H1 (cell line): ENCODE results near the gene NODAL. TPM values are rescaled to one million over a fixed set of nuclear protein-coding genes. Genes with fewer than 3 reads are reported as not detected.

Experiments used
- CTCF ChIA-PET: fragments of 300-600 bp; sonication (Branson Sonifier 250); formaldehyde crosslinking; loops from one replicate; lab custom pipeline; 2021; ENCODE audit not compliant: partially characterized antibody; lab: Charles Lee
- POLR2A ChIA-PET: fragments of 300-600 bp; sonication (Branson Sonifier 250); formaldehyde crosslinking; loops from one replicate; lab custom pipeline; 2021; ENCODE audit warnings: inconsistent platforms; ENCODE audit not compliant: partially characterized antibody; lab: Charles Lee
- DNase-seq, 2 experiments: peaks; one replicate each; pipeline versions ENCODE4 v3.0.0 to v3.0.0-alpha.2; 2010 to 2022; ENCODE audit warnings: low spot score in 2 of 2, low read depth in 1 of 2, mixed read lengths in 1 of 2
- FAIRE-seq: peaks from 2 replicates; lab custom pipeline; 2011; peaks lifted over from hg19 to GRCh38; lab: Jason Lieb, UNC
- H2AFZ ChIP-seq: 2 replicates; pipeline ENCODE4 v1.8.1; 2012; ENCODE audit warnings: low read length, inconsistent platforms
- H2AK5ac ChIP-seq: 2 replicates; pipeline ENCODE4 v1.6.1; 2013; ENCODE audit warnings: low read depth, low read length
- H2BK120ac ChIP-seq: replicated peaks from 2 replicates; pipeline ENCODE3; 2013; ENCODE audit warnings: low read depth, low read length, inconsistent platforms
- H2BK12ac ChIP-seq: 2 replicates; pipeline ENCODE4 v1.6.1; 2013; ENCODE audit warnings: low read depth, low read length
- H2BK15ac ChIP-seq: 2 replicates; pipeline ENCODE4 v1.6.1; 2013; ENCODE audit warnings: low read length
- H2BK20ac ChIP-seq: 2 replicates; pipeline ENCODE4 v1.6.1; 2013; ENCODE audit warnings: low read length
- H2BK5ac ChIP-seq: 2 replicates; pipeline ENCODE4 v1.6.1; 2013; ENCODE audit warnings: low read depth, low read length
- H3K14ac ChIP-seq: 2 replicates; pipeline ENCODE4 v1.6.1; 2013; ENCODE audit warnings: inconsistent platforms; ENCODE audit not compliant: insufficient read length
- H3K18ac ChIP-seq: 2 replicates; pipeline ENCODE4 v1.6.1; 2013; ENCODE audit warnings: low read length; ENCODE audit errors: extremely low read depth
- H3K23ac ChIP-seq: 2 replicates; pipeline ENCODE4 v1.6.1; 2013; ENCODE audit warnings: inconsistent platforms; ENCODE audit not compliant: insufficient read length
- H3K23me2 ChIP-seq: 2 replicates; pipeline ENCODE4 v1.6.1; 2013; ENCODE audit warnings: low read depth, low read length
- H3K27ac ChIP-seq: 2 replicates; pipeline ENCODE4 v1.6.1; 2011; ENCODE audit warnings: low read depth, low read length, inconsistent platforms
- H3K27me3 ChIP-seq, 4 experiments: replicated peaks in 1 of 4; 1 replicate in 1 of 4; 2 replicates in 3 of 4; pipeline versions ENCODE4 v1.6.1 to v1.8.1; 2011 to 2013; ENCODE audit warnings: low read length in 3 of 4, mild to moderate bottlenecking in 3 of 4, inconsistent platforms in 2 of 4, mixed read lengths in 2 of 4, moderate library complexity in 1 of 4; ENCODE audit not compliant: control insufficient read depth in 3 of 4, insufficient read depth in 3 of 4; ENCODE audit errors: extremely low read depth in 1 of 4
- H3K36me3 ChIP-seq, 4 experiments: 2 replicates each; pipeline versions ENCODE4 v1.6.1 to v1.8.1; 2011 to 2013; ENCODE audit warnings: mild to moderate bottlenecking in 4 of 4, low read length in 3 of 4, moderate library complexity in 2 of 4, control low read depth in 1 of 4, inconsistent platforms in 1 of 4; ENCODE audit not compliant: insufficient read depth in 4 of 4, control insufficient read depth in 2 of 4
- H3K4ac ChIP-seq: replicated peaks from 2 replicates; pipeline ENCODE3; 2013; ENCODE audit warnings: low read length, low read depth, mixed read lengths, inconsistent platforms; ENCODE audit not compliant: insufficient read length
- H3K4me1 ChIP-seq, 4 experiments: replicated peaks in 1 of 4; 1 replicate in 1 of 4; 2 replicates in 3 of 4; pipeline versions ENCODE4 v1.6.1 to v1.8.1; 2011 to 2013; ENCODE audit warnings: low read length in 3 of 4, inconsistent platforms in 2 of 4, mixed read lengths in 1 of 4; ENCODE audit not compliant: insufficient read depth in 4 of 4, control insufficient read depth in 3 of 4
- H3K4me2 ChIP-seq, 2 experiments: 2 replicates each; pipeline versions ENCODE4 v1.6.1 to v1.8.1; 2011 to 2013; ENCODE audit warnings: low read depth in 2 of 2, low read length in 2 of 2, control low read depth in 1 of 2, inconsistent platforms in 1 of 2, mild to moderate bottlenecking in 1 of 2; ENCODE audit not compliant: insufficient read depth in 1 of 2
- H3K4me3 ChIP-seq, 4 experiments: fragments of 200-600, 300-600 bp in 1 of 4; sonication (generic), shearing (Covaris generic), sonication (Bioruptor Twin) in 1 of 4; 2 replicates each; pipeline versions ENCODE4 v1.5.1 to v1.8.1; 2011 to 2016; ENCODE audit warnings: low read length in 4 of 4, low read depth in 3 of 4, control low read depth in 2 of 4, inconsistent platforms in 2 of 4, mild to moderate bottlenecking in 2 of 4, mixed read lengths in 1 of 4, moderate library complexity in 1 of 4; ENCODE audit not compliant: insufficient read depth in 2 of 4; ENCODE audit errors: extremely low read depth in 1 of 4
- H3K56ac ChIP-seq: replicated peaks from 2 replicates; pipeline ENCODE3; 2013; ENCODE audit warnings: low read depth, mild to moderate bottlenecking, mixed read lengths, low read length, inconsistent platforms; ENCODE audit not compliant: insufficient read length
- H3K79me1 ChIP-seq: 2 replicates; pipeline ENCODE4 v1.6.1; 2013; ENCODE audit warnings: low read depth, low read length, control low read depth
- H3K79me2 ChIP-seq, 2 experiments: 2 replicates each; pipeline versions ENCODE4 v1.6.1 to v1.8.1; 2012 to 2013; ENCODE audit warnings: low read length in 2 of 2, mild to moderate bottlenecking in 2 of 2, inconsistent platforms in 1 of 2; ENCODE audit not compliant: insufficient read depth in 2 of 2, control insufficient read depth in 1 of 2
- H3K9ac ChIP-seq, 4 experiments: replicated peaks in 1 of 4; 1 replicate in 1 of 4; 2 replicates in 3 of 4; pipeline versions ENCODE4 v1.6.1 to v1.8.1; 2011 to 2013; ENCODE audit warnings: low read depth in 3 of 4, low read length in 3 of 4, control low read depth in 2 of 4, mild to moderate bottlenecking in 2 of 4, moderate library complexity in 2 of 4, inconsistent platforms in 1 of 4; ENCODE audit errors: extremely low read depth in 1 of 4
- H3K9me3 ChIP-seq, 2 experiments: 2 replicates each; pipeline versions ENCODE4 v1.6.1 to v1.8.1; 2012 to 2013; ENCODE audit warnings: mild to moderate bottlenecking in 2 of 2, moderate library complexity in 2 of 2, control low read depth in 1 of 2, inconsistent platforms in 1 of 2, low read depth in 1 of 2, low read length in 1 of 2, mixed read lengths in 1 of 2; ENCODE audit not compliant: insufficient read depth in 2 of 2
- H4K20me1 ChIP-seq, 2 experiments: replicated peaks in 1 of 2; 2 replicates each; pipeline versions ENCODE3 to v1.8.1; 2011 to 2013; ENCODE audit warnings: inconsistent platforms in 2 of 2, low read length in 2 of 2, mild to moderate bottlenecking in 1 of 2; ENCODE audit not compliant: insufficient read depth in 2 of 2, control insufficient read depth in 1 of 2
- H4K5ac ChIP-seq: 2 replicates; pipeline ENCODE4 v1.6.1; 2013; ENCODE audit warnings: low read length, low read depth, mixed read lengths, inconsistent platforms; ENCODE audit not compliant: insufficient read length
- H4K8ac ChIP-seq: 2 replicates; pipeline ENCODE4 v1.8.0; 2013; ENCODE audit warnings: mild to moderate bottlenecking, moderate library complexity, low read length, inconsistent platforms; ENCODE audit not compliant: insufficient read depth; ENCODE audit errors: extremely low read depth
- H4K91ac ChIP-seq: replicated peaks from 2 replicates; pipeline ENCODE3; 2013; ENCODE audit warnings: low read length, mixed read lengths, inconsistent platforms; ENCODE audit not compliant: insufficient read length
- CBX5 ChIP-seq: fragments of 300-800, 300-1000 bp; sonication (generic); IDR thresholded peaks from 2 replicates; pipeline ENCODE4 v1.7.1; 2016; ENCODE audit warnings: antibody characterized with exemption, low read length, low read depth
- TCF12 ChIP-seq: IDR thresholded peaks from 2 replicates; pipeline ENCODE4 v1.6.1; 2011; ENCODE audit warnings: low read depth, mild to moderate bottlenecking, low read length
- WGBS, 2 experiments: shearing (Covaris generic) in 1 of 2; methylation state at CpG; one replicate each; pipeline versions ENCODE4 v1.1.6 to v1.1.7; 2013 to 2015; ENCODE audit warnings: low lambda C conversion rate in 2 of 2, mixed read lengths in 2 of 2, inconsistent platforms in 1 of 2, low coverage in 1 of 2, missing lambda C conversion rate in 1 of 2; ENCODE audit not compliant: insufficient replicate concordance in 2 of 2, insufficient coverage in 1 of 2, insufficient read length in 1 of 2; ENCODE audit errors: extremely low coverage in 1 of 2, missing lambda C conversion rate in 1 of 2; 5-methylcytosine and 5-hydroxymethylcytosine counted together
- polyA plus RNA-seq, 7 experiments: library from polyadenylated mRNA; depleted of rRNA in 3 of 7; stranded (reverse) in 5 of 7; unstranded in 2 of 7; fragments of >200 nt in 5 of 7; fragments of 200-250 nt in 2 of 7; gene quantifications; 1 replicate in 5 of 7; 2 replicates in 1 of 7; 4 replicates in 1 of 7; pipeline versions ENCODE4 v1.2.1 to v1.2.3, GENCODE V29; 2011 to 2013; ENCODE audit warnings: missing spikeins in 2 of 7, mixed read lengths in 2 of 7
- total RNA-seq: library from RNA; stranded (reverse); fragmentation: NEBNext Ultra II Directional; extraction: Animal tissue kit (Norgen Biotek cat#: 25700); gene quantifications from 2 replicates; pipeline ENCODE4 v1.2.1, GENCODE V29; 2021

NODAL gene
- total and polyA plus RNA-seq, 2 of the 8 experiments (the other 6 are each of a cell fraction or from before 2014, with no cell fraction given) = 2.0 to 7.3 TPM

GRCh38 chr10:70409772-70410171 lies 31.7 kb downstream of the NODAL start:
- H3K9me3 ChIP-seq = no peaks in the 10 kb centered on the region; a peak in 1 of 4 replicates

More at GRCh38 chr10:70409772-70410171, 31.7 kb downstream of the NODAL start:
- Histone ChIP-seq H3K56ac (no peak overlapping the region), H2BK15ac (no peak overlapping the region), H4K91ac (no peak overlapping the region), H4K5ac (no peak overlapping the region), H3K4me1 (peaks cover 0 to 6% (median 5%) of the 10 kb centered on the region in 4 experiments; a peak in 6 of 7 replicates), H2AK5ac (no peak overlapping the region), H4K20me1 (peaks cover 13 to 30% of the 10 kb centered on the region in 2 experiments), H2BK120ac (no peak overlapping the region), H3K4me2 (no peak overlapping the region), H3K4me3 (no peak overlapping the region), H2BK12ac (no peak overlapping the region), H3K23ac (no peak overlapping the region), H3K18ac (no peak overlapping the region), H3K79me2 (peaks cover 5 to 84% of the 10 kb centered on the region in 2 experiments; a peak in 3 of 4 replicates), H2BK5ac (no peak overlapping the region), H3K23me2 (peaks cover 8% of the 10 kb centered on the region), H3K4ac (no peak overlapping the region), H3K79me1 (peaks cover 2% of the 10 kb centered on the region; the same call in 1 of the 2 replicates), H2AFZ (no peak overlapping the region), H3K14ac (no peak overlapping the region), H3K9ac (no peak overlapping the region), H4K8ac (no peak overlapping the region), H3K27me3 (no peaks in the 10 kb centered on the region), H2BK20ac (no peak overlapping the region), H3K36me3 (peaks cover 0 to 6% (median 0%) of the 10 kb centered on the region in 4 experiments; a peak in 1 of 8 replicates), H3K27ac (no peak overlapping the region)
- FAIRE-seq (no peak), DNase-seq (no peak)
- CTCF ChIA-PET = interaction anchor here (0.7 to 1.5 kb wide), 9 partner anchors 15 to 137 kb away, joined by 3 to 5 read pairs (median 3); partner anchors contain the start of genes LRRC20 and PALD1
- POLR2A ChIA-PET = interaction anchor here (1.3 to 2.0 kb wide), 3 partner anchors 14 to 31 kb away, joined by 4 to 8 read pairs (median 5); no protein-coding TSS in a partner anchor
- no peak for TF ChIP-seq CBX5
- TF ChIP-seq TCF12 = no peak
- WGBS, 2 experiments = no CpG with 5 or more reads among the region's 3 CpGs
